ENCODE data around the gene SLX1A. TPM values are rescaled to one million over a fixed set of nuclear protein-coding genes. Genes with fewer than 3 reads are reported as not detected.

SLX1A gene
- total and polyA plus RNA-seq, 10 of the 15 experiments (the other 5 are each of a cell fraction or from before 2014, with no cell fraction given) = 2.5 to 123 (median 28.9) TPM

DNA sequence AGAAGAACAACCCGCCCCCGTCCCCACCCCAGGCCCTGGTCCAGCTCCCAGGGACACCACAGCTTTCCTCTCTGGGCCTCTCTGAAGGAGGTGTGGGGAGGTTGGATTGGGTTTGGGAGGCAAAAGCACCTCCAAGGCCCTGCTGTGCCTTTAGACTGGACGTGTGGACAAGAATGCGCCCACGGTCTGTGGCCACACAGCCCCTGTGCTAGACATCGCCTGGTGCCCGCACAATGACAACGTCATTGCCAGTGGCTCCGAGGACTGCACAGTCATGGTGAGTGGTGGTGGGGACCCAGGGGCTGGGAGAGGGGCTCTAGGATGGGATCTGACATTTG lies 7.3 kb upstream of the SLX1A start:
- Histone ChIP-seq H3K9ac (ENCODE audit: control insufficient read depth, insufficient read depth, low read length) (peak overlapping the region; percentile 99), H3K9me3 (replicated peaks; ENCODE audit: control insufficient read depth, insufficient read depth, low read length) (no peaks in the 10 kb centered on the region), H4K20me1 (ENCODE audit: control insufficient read depth, insufficient read depth) (no peaks in the 10 kb centered on the region), H3K79me2 (ENCODE audit: control insufficient read depth, insufficient read depth, low read length) (peaks cover 55% of the 10 kb centered on the region), H3K27me3 (replicated peaks in 1 of 2; ENCODE audit: control insufficient read depth in 2 of 2, insufficient read depth in 2 of 2, low read length in 1 of 2) (no peaks in the 10 kb centered on the region), H2AFZ (ENCODE audit: control insufficient read depth, low read depth, low read length) (no peak overlapping the region), H3K36me3 (ENCODE audit: control insufficient read depth in 2 of 2, insufficient read depth in 2 of 2, low read length in 1 of 2) (peaks cover 17 to 29% of the 10 kb centered on the region in 2 experiments), H3K27ac (ENCODE audit: control insufficient read depth, insufficient read depth) (peak overlapping the region; percentile 100), H3K4me2 (ENCODE audit: control insufficient read depth, insufficient read depth) (peak overlapping the region; percentile 100), H3K4me3 (peak overlapping the region; percentile 96), H3K4me1 (ENCODE audit: control insufficient read depth, insufficient read depth, low read length) (peaks cover 28% of the 10 kb centered on the region)
- intact Hi-C loops (cut with micrococcal nuclease; ENCODE audit: unreplicated experiment) = no loop called here
- ChIA-PET POLR2A (interaction anchor here (0.7 to 5.2 kb wide), 14 partner anchors 60 to 420 kb away, joined by 3 to 59 read pairs (median 4); partner anchors contain the start of genes ALDOA, CD2BP2, TBX6 and YPEL3), RAD21 (ENCODE audit: unreplicated experiment) (interaction anchor here (0.5 to 2.8 kb wide), 11 partner anchors 43 to 433 kb away, joined by 3 to 18 read pairs (median 3); partner anchors contain the start of genes ALDOA, DCTPP1 and TBX6), SMC1A (ENCODE audit: uncharacterized antibody, unreplicated experiment) (interaction anchor here (1.0 to 4.0 kb wide), 3 partner anchors 44 to 93 kb away, joined by 5 to 30 read pairs (median 5); partner anchors contain the start of gene TBX6), CTCF (interaction anchor here (1.0 to 4.9 kb wide), 8 partner anchors 43 to 223 kb away, joined by 3 to 45 read pairs (median 4); partner anchors contain the start of genes GDPD3 and TBX6)
- DNase-seq (ENCODE audit: low read depth, low spot score) (no peak), FAIRE-seq (no peak), ATAC-seq (peak; percentile 0; the same call in 2 of the 3 replicates)
- WGBS (ENCODE audit: insufficient coverage, insufficient replicate concordance, low lambda C conversion rate, missing lambda C conversion rate) = 8% methylated on average over 9 of the region's 9 CpGs
- in situ Hi-C loops (cut with MboI) = loop anchor here (10.0 kb wide), 2 partner anchors 448 to 508 kb away; partner anchors contain the start of gene SRCAP
- no TSS peak for BruUV-seq (replicated peaks)
- peak; percentile 14 for TF ChIP-seq POLR2A (IDR thresholded peaks at IDR 0.05; ENCODE audit: low read depth, low read length)
- TF ChIP-seq POLR2AphosphoS5 (IDR thresholded peaks at IDR 0.05; ENCODE audit: low read length) = peak; percentile 40
- TF ChIP-seq CBX3 (IDR thresholded peaks at IDR 0.05; ENCODE audit: borderline replicate concordance, low read depth) = no peak
- no peak for TF ChIP-seq USF2 (IDR thresholded peaks at IDR 0.05; ENCODE audit: borderline replicate concordance, low read depth, low read length)
- no peak for TF ChIP-seq RB1 (IDR thresholded peaks at IDR 0.05; ENCODE audit: borderline replicate concordance)
- 0 out of 2 replicates have a peak, but pooled peaks have one; percentile 20 for TF ChIP-seq RCOR1 (conservative IDR thresholded peaks at IDR 0.05; ENCODE audit: low read depth, low read length)
- TF ChIP-seq SUPT20H (IDR thresholded peaks at IDR 0.05; ENCODE audit: borderline replicate concordance, control insufficient read depth, low read depth, low read length) = no peak
- no peak for TF ChIP-seq CUX1 (IDR thresholded peaks at IDR 0.05; ENCODE audit: insufficient replicate concordance, low read depth, low read length)
- TF ChIP-seq, protein P1, sequence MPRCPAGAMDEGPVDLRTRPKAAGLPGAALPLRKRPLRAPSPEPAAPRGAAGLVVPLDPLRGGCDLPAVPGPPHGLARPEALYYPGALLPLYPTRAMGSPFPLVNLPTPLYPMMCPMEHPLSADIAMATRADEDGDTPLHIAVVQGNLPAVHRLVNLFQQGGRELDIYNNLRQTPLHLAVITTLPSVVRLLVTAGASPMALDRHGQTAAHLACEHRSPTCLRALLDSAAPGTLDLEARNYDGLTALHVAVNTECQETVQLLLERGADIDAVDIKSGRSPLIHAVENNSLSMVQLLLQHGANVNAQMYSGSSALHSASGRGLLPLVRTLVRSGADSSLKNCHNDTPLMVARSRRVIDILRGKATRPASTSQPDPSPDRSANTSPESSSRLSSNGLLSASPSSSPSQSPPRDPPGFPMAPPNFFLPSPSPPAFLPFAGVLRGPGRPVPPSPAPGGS (IDR thresholded peaks at IDR 0.05; ENCODE audit: borderline replicate concordance, insufficient read depth, low read depth, low read length, poor library complexity, severe bottlenecking) = no peak
- TF ChIP-seq, protein P2, sequence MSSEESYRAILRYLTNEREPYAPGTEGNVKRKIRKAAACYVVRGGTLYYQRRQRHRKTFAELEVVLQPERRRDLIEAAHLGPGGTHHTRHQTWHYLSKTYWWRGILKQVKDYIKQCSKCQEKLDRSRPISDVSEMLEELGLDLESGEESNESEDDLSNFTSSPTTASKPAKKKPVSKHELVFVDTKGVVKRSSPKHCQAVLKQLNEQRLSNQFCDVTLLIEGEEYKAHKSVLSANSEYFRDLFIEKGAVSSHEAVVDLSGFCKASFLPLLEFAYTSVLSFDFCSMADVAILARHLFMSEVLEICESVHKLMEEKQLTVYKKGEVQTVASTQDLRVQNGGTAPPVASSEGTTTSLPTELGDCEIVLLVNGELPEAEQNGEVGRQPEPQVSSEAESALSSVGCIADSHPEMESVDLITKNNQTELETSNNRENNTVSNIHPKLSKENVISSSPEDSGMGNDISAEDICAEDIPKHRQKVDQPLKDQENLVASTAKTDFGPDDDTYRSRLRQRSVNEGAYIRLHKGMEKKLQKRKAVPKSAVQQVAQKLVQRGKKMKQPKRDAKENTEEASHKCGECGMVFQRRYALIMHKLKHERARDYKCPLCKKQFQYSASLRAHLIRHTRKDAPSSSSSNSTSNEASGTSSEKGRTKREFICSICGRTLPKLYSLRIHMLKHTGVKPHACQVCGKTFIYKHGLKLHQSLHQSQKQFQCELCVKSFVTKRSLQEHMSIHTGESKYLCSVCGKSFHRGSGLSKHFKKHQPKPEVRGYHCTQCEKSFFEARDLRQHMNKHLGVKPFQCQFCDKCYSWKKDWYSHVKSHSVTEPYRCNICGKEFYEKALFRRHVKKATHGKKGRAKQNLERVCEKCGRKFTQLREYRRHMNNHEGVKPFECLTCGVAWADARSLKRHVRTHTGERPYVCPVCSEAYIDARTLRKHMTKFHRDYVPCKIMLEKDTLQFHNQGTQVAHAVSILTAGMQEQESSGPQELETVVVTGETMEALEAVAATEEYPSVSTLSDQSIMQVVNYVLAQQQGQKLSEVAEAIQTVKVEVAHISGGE (CRISPR knock-in tag; IDR thresholded peaks at IDR 0.05) = 0 out of 2 replicates have a peak, but pooled peaks have one; percentile 15

Data from GM12878 (cell line).